OCI-LY3 (cell line): ENCODE data around the gene MBD6.
"Not testable (repeated sequence)": the region's sequence is repeated elsewhere in the genome, so short reads cannot be mapped to it uniquely, and the experiment has no call there.

ENCODE experiments used
- H2AFZ ChIP-seq: fragments of 200-600, 300-600 bp; shearing (Covaris generic); 2 replicates; pipeline ENCODE4 v1.6.0; 2014; ENCODE audit warnings: antibody characterized with exemption, low read depth, low read length
- H3K27ac ChIP-seq: fragments of 200-600, 300-600 bp; sonication (generic); 2 replicates; pipeline ENCODE4 v1.5.1; 2014; ENCODE audit warnings: mild to moderate bottlenecking, low read length, moderate library complexity, mixed read lengths
- H3K27me3 ChIP-seq: fragments of 200-600, 300-600 bp; sonication (generic); 2 replicates; pipeline ENCODE4 v1.6.1; 2014; ENCODE audit warnings: low read depth, low read length, mixed read lengths
- H3K36me3 ChIP-seq: fragments of 200-600, 300-600 bp; sonication (generic); replicated peaks from 2 replicates; pipeline ENCODE3; 2014; ENCODE audit warnings: low read depth, low read length, mixed read lengths
- H3K4me1 ChIP-seq: fragments of 300-600, 200-600 bp; sonication (generic); 2 replicates; pipeline ENCODE4 v1.6.1; 2014; ENCODE audit warnings: low read length, mixed read lengths
- H3K4me2 ChIP-seq: fragments of 200-600, 300-600 bp; sonication (generic); 2 replicates; pipeline ENCODE4 v1.6.1; 2014; ENCODE audit warnings: low read length, mixed read lengths
- H3K4me3 ChIP-seq: fragments of 300-600, 200-600 bp; sonication (generic); 2 replicates; pipeline ENCODE4 v1.5.1; 2014; ENCODE audit warnings: antibody characterized with exemption, mild to moderate bottlenecking, low read length, moderate library complexity
- H3K79me2 ChIP-seq: fragments of 300-600, 200-600 bp; shearing (Covaris generic); 2 replicates; pipeline ENCODE4 v1.6.1; 2014; ENCODE audit warnings: mild to moderate bottlenecking, low read length, mixed read lengths
- H3K9ac ChIP-seq: fragments of 300-600, 200-600 bp; shearing (Covaris generic); 2 replicates; pipeline ENCODE4 v1.6.0; 2014; ENCODE audit warnings: mild to moderate bottlenecking, low read length, moderate library complexity
- H3K9me3 ChIP-seq: fragments of 200-600, 300-600 bp; shearing (Covaris generic); 2 replicates; pipeline ENCODE4 v1.6.1; 2014; ENCODE audit warnings: low read length, mixed read lengths; ENCODE audit not compliant: insufficient read depth
- H4K20me1 ChIP-seq: fragments of 200-600, 300-600 bp; sonication (generic); 2 replicates; pipeline ENCODE4 v1.6.1; 2016; ENCODE audit warnings: low read length, mixed read lengths; ENCODE audit not compliant: insufficient read depth
- CTCF ChIP-seq: fragments of 200-600, 300-600 bp; sonication (generic); IDR thresholded peaks from 2 replicates; pipeline ENCODE4 v1.5.1; 2014; ENCODE audit warnings: antibody characterized with exemption, low read length, low read depth
- EZH2phosphoT487 ChIP-seq: fragments of 200-600 bp; shearing (Covaris generic); IDR thresholded peaks from 2 replicates; pipeline ENCODE4 v1.6.1; 2018; ENCODE audit warnings: antibody characterized with exemption, mixed run types, low read depth

The MBD6 gene

GRCh38 chr12:57489157-57489641 lies 33.4 kb upstream of the MBD6 start:
- H3K27ac ChIP-seq: no peak overlapping the region
- peaks cover 26% of the 10 kb centered on the region for H3K79me2 ChIP-seq
- H3K9ac ChIP-seq: peak overlapping the region; percentile 80
- H3K4me1 ChIP-seq: peaks cover 12% of the 10 kb centered on the region
- no peaks in the 10 kb centered on the region for H4K20me1 ChIP-seq
- H3K4me3 ChIP-seq: peak overlapping the region; percentile 97
- H3K4me2 ChIP-seq: peak overlapping the region; percentile 95
- no peaks in the 10 kb centered on the region for H3K9me3 ChIP-seq
- TF ChIP-seq EZH2phosphoT487: no peak
- no peak for TF ChIP-seq CTCF
- no peaks in the 10 kb centered on the region for H3K27me3 ChIP-seq
- peaks cover 30% of the 10 kb centered on the region for H3K36me3 ChIP-seq
- no peak overlapping the region for H2AFZ ChIP-seq

GRCh38 chr12:57490126-57490525 lies 32.5 kb upstream of the MBD6 start:
- H3K36me3 ChIP-seq: peaks cover 30% of the 10 kb centered on the region
- peaks cover 12% of the 10 kb centered on the region for H3K4me1 ChIP-seq
- H2AFZ ChIP-seq: no peak overlapping the region
- H3K27me3 ChIP-seq: no peaks in the 10 kb centered on the region
- H3K9me3 ChIP-seq: no peaks in the 10 kb centered on the region
- no peak overlapping the region for H3K9ac ChIP-seq
- H3K4me3 ChIP-seq: no peak overlapping the region
- no peak for TF ChIP-seq CTCF
- no peak for TF ChIP-seq EZH2phosphoT487
- no peaks in the 10 kb centered on the region for H4K20me1 ChIP-seq
- H3K27ac ChIP-seq: no peak overlapping the region
- H3K4me2 ChIP-seq: no peak overlapping the region
- H3K79me2 ChIP-seq: peaks cover 26% of the 10 kb centered on the region

GRCh38 chr12:57491393-57492280 lies 31.0 kb upstream of the MBD6 start:
- Histone ChIP-seq H4K20me1 (no peaks in the 10 kb centered on the region), H3K4me3 (no peak overlapping the region), H3K36me3 (peaks cover 33% of the 10 kb centered on the region)

GRCh38 chr12:57495051-57495701 lies 27.4 kb upstream of the MBD6 start:
- H3K9ac ChIP-seq, H4K20me1 ChIP-seq, H3K9me3 ChIP-seq, H3K79me2 ChIP-seq, H3K27ac ChIP-seq, H3K4me1 ChIP-seq, H3K27me3 ChIP-seq, H2AFZ ChIP-seq, H3K4me3 ChIP-seq, H3K4me2 ChIP-seq: not testable (repeated sequence)
- H3K36me3 ChIP-seq: peaks cover 48% of the 10 kb centered on the region

More at GRCh38 chr12:57491393-57492280, 31.0 kb upstream of the MBD6 start:
- peaks cover 12% of the 10 kb centered on the region for H3K4me1 ChIP-seq
- no peak overlapping the region for H3K9ac ChIP-seq
- TF ChIP-seq CTCF (no peak), EZH2phosphoT487 (no peak)
- H2AFZ ChIP-seq: no peak overlapping the region
- H3K27ac ChIP-seq: no peak overlapping the region
- no peaks in the 10 kb centered on the region for H3K27me3 ChIP-seq
- peaks cover 26% of the 10 kb centered on the region for H3K79me2 ChIP-seq
- H3K4me2 ChIP-seq: no peak overlapping the region
- no peaks in the 10 kb centered on the region for H3K9me3 ChIP-seq
